ENCODE results near the gene MORN1. TPM values are rescaled to one million over a fixed set of nuclear protein-coding genes. Genes with fewer than 3 reads are reported as not detected.

Gene MORN1
- total RNA-seq, 4 donors from 2014 or later, result 5.0 to 14.6 (median 9.2) TPM

DNA sequence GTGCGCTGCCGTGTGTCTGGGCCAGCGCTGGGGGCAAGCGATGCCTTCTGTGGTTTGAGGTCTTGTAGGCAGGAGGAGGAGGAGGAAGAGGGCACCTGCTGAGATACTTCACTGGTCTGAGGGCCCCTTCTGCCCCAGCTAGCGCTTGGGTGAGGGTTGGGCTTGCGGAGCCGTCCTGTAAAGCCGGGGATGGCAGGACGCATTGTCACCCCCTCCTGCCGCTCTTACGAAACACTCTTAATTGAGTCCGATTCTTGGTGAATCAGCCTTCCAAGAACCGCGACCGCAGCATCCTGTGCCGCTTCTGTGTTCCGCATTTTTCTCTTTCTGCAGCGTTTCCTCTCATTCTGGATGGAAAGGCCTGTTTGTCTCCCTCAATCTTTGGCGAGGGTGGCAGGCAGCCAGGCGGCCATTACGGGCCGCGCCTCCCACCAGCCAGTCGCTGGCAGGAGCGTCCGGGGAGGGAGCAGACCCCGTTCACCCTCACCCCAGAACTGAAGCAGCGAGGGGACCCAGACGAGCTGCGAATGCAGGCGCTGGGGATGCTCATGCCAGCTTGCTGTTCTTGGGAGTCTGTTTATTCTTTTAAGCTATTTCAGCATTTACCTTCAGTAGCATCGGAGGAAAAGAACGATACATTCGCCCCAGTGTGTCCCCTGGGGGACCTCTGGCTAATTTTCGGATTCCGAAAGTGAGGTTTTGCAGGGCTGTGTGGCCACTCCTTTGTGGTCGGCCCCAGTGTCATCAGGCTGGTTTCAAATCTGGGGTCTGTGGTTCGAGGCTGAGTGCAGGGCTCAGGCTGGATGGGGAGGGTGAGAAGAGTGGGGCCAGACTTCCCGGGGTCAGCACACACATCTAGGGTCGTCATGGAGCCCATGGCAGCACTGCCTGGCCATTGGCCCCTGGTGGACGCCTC lies 100.5 kb downstream of the MORN1 start:
- Histone ChIP-seq H3K9me3 (no peaks in the 10 kb centered on the region), H3K36me3 (no peaks in the 10 kb centered on the region), H3K27ac (peak overlapping the region in 3 of 4 donors; percentile 76 to 82 (median 82)), H3K4me1 (peaks cover 7 to 100% (median 79%) of the 10 kb centered on the region in 3 donors), H3K4me3 (peak overlapping the region in 1 of 2 donors; percentile 41), H3K27me3 (no peaks in the 10 kb centered on the region)
- peak; percentile 84 for ATAC-seq
- TF ChIP-seq, protein P1, sequence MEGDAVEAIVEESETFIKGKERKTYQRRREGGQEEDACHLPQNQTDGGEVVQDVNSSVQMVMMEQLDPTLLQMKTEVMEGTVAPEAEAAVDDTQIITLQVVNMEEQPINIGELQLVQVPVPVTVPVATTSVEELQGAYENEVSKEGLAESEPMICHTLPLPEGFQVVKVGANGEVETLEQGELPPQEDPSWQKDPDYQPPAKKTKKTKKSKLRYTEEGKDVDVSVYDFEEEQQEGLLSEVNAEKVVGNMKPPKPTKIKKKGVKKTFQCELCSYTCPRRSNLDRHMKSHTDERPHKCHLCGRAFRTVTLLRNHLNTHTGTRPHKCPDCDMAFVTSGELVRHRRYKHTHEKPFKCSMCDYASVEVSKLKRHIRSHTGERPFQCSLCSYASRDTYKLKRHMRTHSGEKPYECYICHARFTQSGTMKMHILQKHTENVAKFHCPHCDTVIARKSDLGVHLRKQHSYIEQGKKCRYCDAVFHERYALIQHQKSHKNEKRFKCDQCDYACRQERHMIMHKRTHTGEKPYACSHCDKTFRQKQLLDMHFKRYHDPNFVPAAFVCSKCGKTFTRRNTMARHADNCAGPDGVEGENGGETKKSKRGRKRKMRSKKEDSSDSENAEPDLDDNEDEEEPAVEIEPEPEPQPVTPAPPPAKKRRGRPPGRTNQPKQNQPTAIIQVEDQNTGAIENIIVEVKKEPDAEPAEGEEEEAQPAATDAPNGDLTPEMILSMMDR (IDR thresholded peaks at IDR 0.05), result no peak
- peak; percentile 90 for TF ChIP-seq POLR2AphosphoS5 (IDR thresholded peaks at IDR 0.05)
- 8 to 32% methylated on average over 9 to 18 of the region's 41 CpGs for WGBS, 2 donors (ENCODE audit: low coverage in 1 of 2)

- Histone ChIP-seq H3K27me3 (no peaks in the 10 kb centered on the region), H3K4me3 (peak overlapping the region in 1 of 2 donors; percentile 41), H3K9me3 (no peaks in the 10 kb centered on the region), H3K27ac (peak overlapping the region in 3 of 4 donors; percentile 76 to 82 (median 82)), H3K4me1 (peaks cover 7 to 97% (median 75%) of the 10 kb centered on the region in 3 donors), H3K36me3 (no peaks in the 10 kb centered on the region)
- TF ChIP-seq EP300 (IDR thresholded peaks at IDR 0.05) (no peak), POLR2A (IDR thresholded peaks at IDR 0.05) (no peak), POLR2AphosphoS5 (IDR thresholded peaks at IDR 0.05) (no peak)
- TF ChIP-seq, protein P1 (IDR thresholded peaks at IDR 0.05), result no peak
- ATAC-seq, result peak; percentile 9
- WGBS, 2 donors (ENCODE audit: low coverage in 1 of 2), result 40% methylated on average over 2 of the region's 7 CpGs; no CpG with 5 or more reads in 1 of the 2 donors
These were observed 101.2 kb downstream of the MORN1 start for GRCh38 chr1:2290171-2290578.

- no peak for ATAC-seq
These were observed 101.7 kb downstream of the MORN1 start for GRCh38 chr1:2289607-2290006.

GRCh38 chr1:2288816-2289536 lies 102.4 kb downstream of the MORN1 start:
- Histone ChIP-seq H3K4me3 (no peak overlapping the region), H3K9me3 (no peaks in the 10 kb centered on the region), H3K36me3 (no peaks in the 10 kb centered on the region), H3K27ac (peak overlapping the region in 3 of 4 donors; percentile 76 to 82 (median 82)), H3K4me1 (peaks cover 7 to 97% (median 70%) of the 10 kb centered on the region in 3 donors), H3K27me3 (no peaks in the 10 kb centered on the region)
- ATAC-seq, result no peak
- TF ChIP-seq POLR2A (IDR thresholded peaks at IDR 0.05) (no peak), EP300 (IDR thresholded peaks at IDR 0.05) (no peak), POLR2AphosphoS5 (IDR thresholded peaks at IDR 0.05) (no peak)
- TF ChIP-seq, protein P1 (IDR thresholded peaks at IDR 0.05), result no peak
- 57 to 60% methylated on average over 1 of the region's 20 CpGs for WGBS, 2 donors (ENCODE audit: low coverage in 1 of 2)

More at GRCh38 chr1:2289607-2290006, 101.7 kb downstream of the MORN1 start:
- Histone ChIP-seq H3K27me3 (no peaks in the 10 kb centered on the region), H3K27ac (peak overlapping the region in 3 of 4 donors; percentile 76 to 82 (median 82)), H3K36me3 (no peaks in the 10 kb centered on the region), H3K9me3 (no peaks in the 10 kb centered on the region), H3K4me3 (peak overlapping the region in 1 of 2 donors; percentile 41), H3K4me1 (peaks cover 7 to 97% (median 70%) of the 10 kb centered on the region in 3 donors)
- TF ChIP-seq POLR2A (IDR thresholded peaks at IDR 0.05) (no peak), EP300 (IDR thresholded peaks at IDR 0.05) (no peak), POLR2AphosphoS5 (IDR thresholded peaks at IDR 0.05) (no peak)
- TF ChIP-seq, protein P1 (IDR thresholded peaks at IDR 0.05), result no peak
- WGBS, 2 donors (ENCODE audit: low coverage in 1 of 2), result 25% methylated on average over 4 of the region's 9 CpGs; no CpG with 5 or more reads in 1 of the 2 donors

Data from gastroesophageal sphincter (tissue), 4 donors.